K562 (cell line): ENCODE data around the gene LMF2. TPM values are rescaled to one million over a fixed set of nuclear protein-coding genes. Genes with fewer than 3 reads are reported as not detected.

ENCODE experiments used
- ATAC-seq: fragments of 200-7000 bp; cut with Tn5 transposase; 3 replicates; pipeline ENCODE4 v1.9.1; 2020; ENCODE audit warnings: moderate library complexity
- BruUV-seq: library from RNA; stranded (reverse); fragments of 400-500 nt; replicated peaks from 2 replicates; lab custom pipeline; 2021; lab: Mats Ljungman, UMichigan
- CTCF ChIA-PET: fragments of 300-600 bp; formaldehyde crosslinking; extraction: SDS; loops from one replicate; lab custom pipeline; 2021; ENCODE audit warnings: low intra/inter-chr PET ratio; lab: Yijun Ruan, JAX
- POLR2A ChIA-PET: fragments of 300-600, 350-650 bp; sonication (Branson Sonifier 250); formaldehyde crosslinking; extraction: SDS; loops from one replicate; lab custom pipeline; 2021; ENCODE audit warnings: antibody characterized with exemption, inconsistent platforms; lab: Yijun Ruan, JAX
- DNase-seq, 4 experiments: peaks; one replicate each; pipeline versions ENCODE4 v3.0.0 to v3.0.0-alpha.2; 2011 to 2018; ENCODE audit warnings: low spot score in 3 of 4, mixed read lengths in 3 of 4; ENCODE audit errors: extremely low read depth in 1 of 4
- FAIRE-seq: peaks from 2 replicates; lab custom pipeline; 2011; peaks lifted over from hg19 to GRCh38; lab: Jason Lieb, UNC
- H2AFZ ChIP-seq: 2 replicates; pipeline ENCODE4 v1.6.0; 2011; ENCODE audit warnings: low read depth, low read length, control low read depth, inconsistent platforms
- H3K27ac ChIP-seq: fragments of 200-600 bp; 3 replicates; pipeline ENCODE4 v1.8.0; 2011; ENCODE audit warnings: low read depth, mild to moderate bottlenecking, control low read depth, inconsistent platforms, low read length, moderate library complexity, mixed read lengths; ENCODE audit errors: extremely low read depth
- H3K27me3 ChIP-seq, 2 experiments: fragments of 300-600 bp in 1 of 2; 2 replicates in 1 of 2; 3 replicates in 1 of 2; pipeline versions ENCODE4 v1.6.0 to v1.8.0; 2011; ENCODE audit warnings: inconsistent platforms in 2 of 2, low read length in 2 of 2, mild to moderate bottlenecking in 1 of 2, mixed read lengths in 1 of 2, moderate library complexity in 1 of 2; ENCODE audit not compliant: control insufficient read depth in 2 of 2, insufficient read depth in 2 of 2
- H3K36me3 ChIP-seq: fragments of 300-600 bp; 3 replicates; pipeline ENCODE4 v1.8.0; 2011; ENCODE audit warnings: mild to moderate bottlenecking, low read length, inconsistent platforms; ENCODE audit not compliant: control insufficient read depth, insufficient read depth
- H3K4me1 ChIP-seq, 2 experiments: fragments of 200-600 bp in 1 of 2; replicated peaks in 1 of 2; 2 replicates in 1 of 2; 3 replicates in 1 of 2; pipeline versions ENCODE4 v1.5.1 to v1.8.0; 2011; ENCODE audit warnings: inconsistent platforms in 2 of 2, low read length in 2 of 2, mild to moderate bottlenecking in 1 of 2, mixed read lengths in 1 of 2, moderate library complexity in 1 of 2; ENCODE audit not compliant: control insufficient read depth in 2 of 2, insufficient read depth in 2 of 2
- H3K4me2 ChIP-seq: 2 replicates; pipeline ENCODE4 v1.6.1; 2011; ENCODE audit warnings: low read length, control low read depth, inconsistent platforms, mixed read lengths; ENCODE audit not compliant: insufficient read depth
- H3K4me3 ChIP-seq: fragments of 200-600 bp; sonication (generic), shearing (Covaris generic); 2 replicates; pipeline ENCODE4 v1.5.1; 2016; ENCODE audit warnings: control low read depth, inconsistent platforms
- H3K79me2 ChIP-seq: fragments of 200-600 bp; 3 replicates; pipeline ENCODE4 v1.8.0; 2011; ENCODE audit warnings: low read length, inconsistent platforms; ENCODE audit not compliant: control insufficient read depth, insufficient read depth
- H3K9ac ChIP-seq, 2 experiments: 2 replicates each; pipeline versions ENCODE4 v1.6.0 to v1.6.1; 2011; ENCODE audit warnings: low read depth in 2 of 2, low read length in 2 of 2, control low read depth in 1 of 2, inconsistent platforms in 1 of 2, mild to moderate bottlenecking in 1 of 2, mixed read lengths in 1 of 2; ENCODE audit not compliant: insufficient read depth in 1 of 2
- H3K9me1 ChIP-seq: one replicate; pipeline ENCODE4 v1.6.0; 2011; ENCODE audit warnings: inconsistent platforms, mild to moderate bottlenecking, low read length, moderate library complexity; ENCODE audit not compliant: control insufficient read depth, insufficient read depth
- H3K9me3 ChIP-seq: replicated peaks from 2 replicates; pipeline ENCODE4 v1.5.1; 2011; ENCODE audit warnings: low read depth, low read length, inconsistent platforms; ENCODE audit not compliant: control insufficient read depth, insufficient read depth
- H4K20me1 ChIP-seq: replicated peaks from 2 replicates; pipeline ENCODE4 v1.6.1; 2011; ENCODE audit warnings: low read length, inconsistent platforms, mixed read lengths; ENCODE audit not compliant: control insufficient read depth, insufficient read depth
- E2F6 ChIP-seq, 2 experiments: IDR thresholded peaks; 2 replicates each; pipeline ENCODE4 v1.6.1; 2011; ENCODE audit warnings: borderline replicate concordance in 1 of 2, control low read depth in 1 of 2, low read depth in 1 of 2, low read length in 1 of 2, mild to moderate bottlenecking in 1 of 2, mixed read lengths in 1 of 2, moderate library complexity in 1 of 2; ENCODE audit not compliant: insufficient read depth in 1 of 2, insufficient read length in 1 of 2, poor library complexity in 1 of 2, severe bottlenecking in 1 of 2; ENCODE audit errors: extremely low read depth in 1 of 2
- ETS2 ChIP-seq: IDR thresholded peaks from 2 replicates; pipeline ENCODE4 v1.6.1; 2016; ENCODE audit warnings: borderline replicate concordance, missing genetic modification characterization, mild to moderate bottlenecking, moderate library complexity, missing compliant biosample characterization; ENCODE audit not compliant: poor library complexity, severe bottlenecking
- FOXA1 ChIP-seq: fragments of 450-650 bp; IDR thresholded peaks from 2 replicates; pipeline ENCODE4 v1.6.1; 2016; ENCODE audit warnings: mild to moderate bottlenecking, borderline replicate concordance
- HIVEP1 ChIP-seq: fragments of 250-450 bp; sonication (Bioruptor Pico); IDR thresholded peaks from 2 replicates; pipeline ENCODE4 v1.4.0; 2020; ENCODE audit warnings: mild to moderate bottlenecking
- HMBOX1 ChIP-seq: sonication (generic); IDR thresholded peaks from 2 replicates; pipeline ENCODE4 v1.6.1; 2016
- JUND ChIP-seq, 2 experiments: IDR thresholded peaks; 2 replicates in 1 of 2; 3 replicates in 1 of 2; pipeline ENCODE4 v1.6.1; 2011; ENCODE audit warnings: borderline replicate concordance in 2 of 2, low read depth in 2 of 2, low read length in 2 of 2, improper control_type of control experiment in 1 of 2, missing biosample characterization in 1 of 2, missing genetic modification characterization in 1 of 2, missing genetic modification reagents in 1 of 2
- PML ChIP-seq: IDR thresholded peaks from 2 replicates; pipeline ENCODE4 v1.6.1; 2012; ENCODE audit warnings: low read length, inconsistent platforms
- RBM14 ChIP-seq: fragments of 200-400 bp; formaldehyde crosslinking; IDR thresholded peaks from 2 replicates; pipeline ENCODE4 v1.6.1; 2018; ENCODE audit warnings: low read depth, mild to moderate bottlenecking, low read length, moderate library complexity, borderline replicate concordance; ENCODE audit not compliant: insufficient read depth
- RBM22 ChIP-seq: fragments of 200-400 bp; formaldehyde crosslinking; IDR thresholded peaks from 2 replicates; pipeline ENCODE4 v1.6.1; 2018; ENCODE audit warnings: low read length, low read depth; ENCODE audit not compliant: poor library complexity, severe bottlenecking
- SAP30 ChIP-seq: fragments of 200-600 bp; sonication (generic); IDR thresholded peaks from 2 replicates; pipeline ENCODE4 v1.6.1; 2012; ENCODE audit warnings: borderline replicate concordance, low read depth, mild to moderate bottlenecking, moderate library complexity, low read length, control low read depth, inconsistent platforms; ENCODE audit not compliant: insufficient read depth, poor library complexity, severe bottlenecking
- SMARCB1 ChIP-seq: IDR thresholded peaks from 2 replicates; pipeline ENCODE4 v1.6.1; 2011; ENCODE audit warnings: improper control_type of control experiment, low read depth; ENCODE audit not compliant: insufficient read length
- SNAPC5 ChIP-seq: fragments of 250-450 bp; sonication (Bioruptor Pico); IDR thresholded peaks from 2 replicates; pipeline ENCODE4 v1.8.0; 2021; ENCODE audit warnings: moderate library complexity, mild to moderate bottlenecking, inconsistent platforms
- SREBF1 ChIP-seq: fragments of 150-350 bp; IDR thresholded peaks from 2 replicates; pipeline ENCODE4 v1.6.1; 2014; ENCODE audit warnings: antibody characterized with exemption, low read depth, low read length, borderline replicate concordance
- TAF1 ChIP-seq: IDR thresholded peaks from 2 replicates; pipeline ENCODE4 v1.6.1; 2011; ENCODE audit warnings: mild to moderate bottlenecking, low read length, moderate library complexity; ENCODE audit not compliant: insufficient read depth, control insufficient read depth, severe bottlenecking; ENCODE audit errors: extremely low read depth
- TFAM ChIP-seq: fragments of 250-450 bp; sonication (Bioruptor Pico); conservative IDR thresholded peaks from 2 replicates; pipeline ENCODE4 v1.5.0; 2021; ENCODE audit warnings: mild to moderate bottlenecking, moderate library complexity
- XRCC3 ChIP-seq: fragments of 450-650 bp; IDR thresholded peaks from 2 replicates; pipeline ENCODE4 v1.6.1; 2017; ENCODE audit warnings: mild to moderate bottlenecking, moderate library complexity
- XRCC4 ChIP-seq: IDR thresholded peaks from one replicate; pipeline ENCODE4 v1.6.1; 2011; ENCODE audit not compliant: insufficient read depth, insufficient read length; ENCODE audit errors: extremely low read depth
- WGBS: fragments of 100-300 bp; shearing (Covaris generic); methylation state at CpG from one replicate; pipeline ENCODE4 v1.1.6; 2016; ENCODE audit warnings: low coverage, mixed read lengths; ENCODE audit not compliant: insufficient coverage; ENCODE audit errors: missing lambda C conversion rate; 5-methylcytosine and 5-hydroxymethylcytosine counted together
- in situ Hi-C: fragments of 300-500 bp; cut with MboI; formaldehyde crosslinking; loops from 4 replicates; pipeline ENCODE4 v1.15.0; 2018; ENCODE audit warnings: inconsistent platforms, mixed read lengths
- intact Hi-C: fragments of 100-400 bp; cut with micrococcal nuclease; formaldehyde crosslinking; loops from 2 replicates; pipeline ENCODE4 v1.14.2; 2022
- polyA plus RNA-seq, 8 experiments: library from polyadenylated mRNA; depleted of rRNA in 4 of 8; stranded (reverse) in 5 of 8; unstranded in 3 of 8; fragments of >200 nt; fragmentation: Nextera tagmentation in 2 of 8; fragmentation: Illumina TruSeq in 1 of 8; extraction: Ambion mirVana in 2 of 8; extraction: Trizol in 1 of 8; gene quantifications; 2 replicates each; pipeline versions ENCODE4 v1.2.1 to v1.2.3, GENCODE V29; 2011 to 2014; ENCODE audit warnings: inconsistent platforms in 1 of 8, missing spikeins in 1 of 8
- total RNA-seq, 7 experiments: library from RNA; depleted of rRNA in 6 of 7; stranded (reverse); fragments of >200 nt in 6 of 7; fragmentation: Illumina TruSeq in 2 of 7; extraction: Trizol in 2 of 7; gene quantifications; 2 replicates each; pipeline versions ENCODE4 v1.2.1 to v1.2.3, GENCODE V29; 2011 to 2021; ENCODE audit warnings: low replicate concordance in 1 of 7

The LMF2 gene
- total and polyA plus RNA-seq, 9 of the 15 experiments (the other 6 are each of a cell fraction or from before 2014, with no cell fraction given) = 0.08 to 37.1 (median 7.6) TPM

- Histone ChIP-seq H4K20me1 (no peaks in the 10 kb centered on the region), H3K9ac (peak overlapping the region in 1 of 2 experiments; percentile 96; a peak in 2 of 4 replicates), H3K4me2 (no peak overlapping the region), H3K9me3 (no peaks in the 10 kb centered on the region), H3K27ac (no peak overlapping the region), H3K36me3 (peaks cover 29% of the 10 kb centered on the region; the same call in 1 of the 3 replicates), H3K79me2 (peaks cover 36% of the 10 kb centered on the region), H3K4me1 (peaks cover 0 to 27% of the 10 kb centered on the region in 2 experiments; a peak in 3 of 5 replicates), H3K4me3 (no peak overlapping the region; the same call in 1 of the 2 replicates), H3K9me1 (no peaks in the 10 kb centered on the region), H3K27me3 (no peaks in the 10 kb centered on the region), H2AFZ (no peak overlapping the region)
- intact Hi-C loops = no loop called here
- no peak for FAIRE-seq
- no peak for DNase-seq
- ChIA-PET CTCF (no interaction called here), POLR2A (interaction anchor here (1.3 kb wide), 1 partner anchor 9 kb away, joined by 4 read pairs; no protein-coding TSS in a partner anchor)
- WGBS = 98% methylated on average over 18 of the region's 41 CpGs
- in situ Hi-C loops = no loop called here
- TF ChIP-seq TFAM (CRISPR knock-in tag) (no peak), XRCC3 (no peak), SMARCB1 (no peak), FOXA1 (no peak), SREBF1 (no peak), RBM22 (no peak), HMBOX1 (no peak), TAF1 (no peak), XRCC4 (no peak), SNAPC5 (CRISPR knock-in tag) (no peak), SAP30 (no peak), PML (no peak), ETS2 (tag) (no peak), E2F6 (IDR thresholded peaks at IDR 0.05; ENCODE audit: borderline replicate concordance in 1 of 2, extremely low read depth in 1 of 2, insufficient read depth in 1 of 2, insufficient read length in 1 of 2, low read depth in 1 of 2, low read length in 1 of 2, poor library complexity in 1 of 2, severe bottlenecking in 1 of 2) (no peak), RBM14 (no peak), HIVEP1 (CRISPR knock-in tag) (no peak), JUND (IDR thresholded peaks at IDR 0.05; ENCODE audit: borderline replicate concordance, low read depth, low read length) (no peak), JUND (tag; IDR thresholded peaks at IDR 0.05; ENCODE audit: borderline replicate concordance, low read depth, low read length) (no peak)
- no peak for ATAC-seq
- no TSS peak for BruUV-seq
Observed at GRCh38 chr22:50505776-50506610, 1.5 kb downstream of the LMF2 start.
